Mesenchymal stem cell (in vitro differentiated cells and primary cell): ENCODE measurements around the gene AUP1.
A peak's percentile ranks its signal among the peaks of the same experiment; 100 is the strongest.

ENCODE experiments used
- DNase-seq: peaks from one replicate; pipeline ENCODE4 v3.0.0-alpha.2; 2013
- H2AFZ ChIP-seq: one replicate; pipeline ENCODE4 v1.6.1; 2013; ENCODE audit warnings: low read depth, mild to moderate bottlenecking, control low read depth, inconsistent platforms, low read length, moderate library complexity
- H2AK5ac ChIP-seq: 2 replicates; pipeline ENCODE4 v1.6.1; 2013; ENCODE audit warnings: low read length, moderate library complexity, mild to moderate bottlenecking, inconsistent platforms; ENCODE audit not compliant: severe bottlenecking
- H2BK120ac ChIP-seq: one replicate; pipeline ENCODE4 v1.6.1; 2013; ENCODE audit warnings: low read depth, mild to moderate bottlenecking, inconsistent platforms, low read length, moderate library complexity
- H2BK12ac ChIP-seq, 2 experiments: one replicate each; pipeline ENCODE4 v1.6.1; 2013; ENCODE audit warnings: inconsistent platforms in 2 of 2, low read length in 2 of 2, mild to moderate bottlenecking in 2 of 2, moderate library complexity in 2 of 2, control low read depth in 1 of 2
- H2BK15ac ChIP-seq: one replicate; pipeline ENCODE4 v1.6.1; 2013; ENCODE audit warnings: mild to moderate bottlenecking, low read depth, inconsistent platforms; ENCODE audit not compliant: poor library complexity, severe bottlenecking
- H2BK5ac ChIP-seq: 2 replicates; pipeline ENCODE4 v1.6.1; 2013; ENCODE audit warnings: low read depth, mild to moderate bottlenecking, low read length, control low read depth, inconsistent platforms; ENCODE audit not compliant: poor library complexity, severe bottlenecking
- H3K14ac ChIP-seq, 2 experiments: one replicate each; pipeline ENCODE4 v1.6.1; 2013; ENCODE audit warnings: inconsistent platforms in 2 of 2, low read length in 2 of 2, control low read depth in 1 of 2, mild to moderate bottlenecking in 1 of 2, moderate library complexity in 1 of 2
- H3K18ac ChIP-seq, 2 experiments: one replicate each; pipeline ENCODE4 v1.6.1; 2013; ENCODE audit warnings: inconsistent platforms in 2 of 2, low read length in 2 of 2, control low read depth in 1 of 2, low read depth in 1 of 2, mild to moderate bottlenecking in 1 of 2
- H3K23ac ChIP-seq, 2 experiments: one replicate each; pipeline ENCODE4 v1.6.1; 2013; ENCODE audit warnings: inconsistent platforms in 2 of 2, low read length in 2 of 2, mild to moderate bottlenecking in 2 of 2, moderate library complexity in 2 of 2, control low read depth in 1 of 2
- H3K27ac ChIP-seq: 2 replicates; pipeline ENCODE4 v1.5.1; 2013; ENCODE audit warnings: mild to moderate bottlenecking, moderate library complexity, low read length, control low read depth, inconsistent platforms; ENCODE audit not compliant: poor library complexity, severe bottlenecking
- H3K27me3 ChIP-seq, 2 experiments: 2 replicates each; pipeline versions ENCODE4 v1.6.1 to v1.7.0; 2013; ENCODE audit warnings: low read length in 2 of 2, mild to moderate bottlenecking in 2 of 2, moderate library complexity in 2 of 2, control low read depth in 1 of 2, inconsistent platforms in 1 of 2; ENCODE audit not compliant: control insufficient read depth in 1 of 2, insufficient read depth in 1 of 2
- H3K36me3 ChIP-seq, 2 experiments: 2 replicates each; pipeline versions ENCODE4 v1.6.1 to v1.7.0; 2013; ENCODE audit warnings: low read length in 2 of 2, control low read depth in 1 of 2, inconsistent platforms in 1 of 2, low read depth in 1 of 2, mild to moderate bottlenecking in 1 of 2; ENCODE audit not compliant: insufficient read depth in 2 of 2, control insufficient read depth in 1 of 2
- H3K4ac ChIP-seq, 2 experiments: one replicate each; pipeline ENCODE4 v1.6.1; 2013; ENCODE audit warnings: inconsistent platforms in 2 of 2, low read length in 2 of 2, mild to moderate bottlenecking in 2 of 2, moderate library complexity in 2 of 2, control low read depth in 1 of 2, low read depth in 1 of 2
- H3K4me1 ChIP-seq: 2 replicates; pipeline ENCODE4 v1.6.1; 2013; ENCODE audit warnings: low read depth, low read length, control low read depth; ENCODE audit not compliant: control insufficient read depth, insufficient read depth
- H3K4me2 ChIP-seq: 2 replicates; pipeline ENCODE4 v1.6.1; 2013; ENCODE audit warnings: low read length, mild to moderate bottlenecking, inconsistent platforms; ENCODE audit not compliant: poor library complexity, severe bottlenecking
- H3K4me3 ChIP-seq, 2 experiments: 2 replicates each; pipeline versions ENCODE4 v1.5.1 to v1.7.0; 2013; ENCODE audit warnings: low read length in 2 of 2, mild to moderate bottlenecking in 2 of 2, control low read depth in 1 of 2, low read depth in 1 of 2; ENCODE audit not compliant: insufficient read depth in 1 of 2
- H3K79me1 ChIP-seq: replicated peaks from 2 replicates; pipeline ENCODE4 v1.6.1; 2013; ENCODE audit warnings: mild to moderate bottlenecking, control low read depth, low read length, inconsistent platforms; ENCODE audit not compliant: poor library complexity, severe bottlenecking
- H3K9ac ChIP-seq: 2 replicates; pipeline ENCODE4 v1.7.0; 2013; ENCODE audit warnings: mild to moderate bottlenecking, low read length, moderate library complexity
- H3K9me3 ChIP-seq: 2 replicates; pipeline ENCODE4 v1.7.0; 2013; ENCODE audit warnings: mild to moderate bottlenecking, low read length; ENCODE audit not compliant: control insufficient read depth
- H4K8ac ChIP-seq: one replicate; pipeline ENCODE4 v1.6.1; 2013; ENCODE audit warnings: inconsistent platforms, mild to moderate bottlenecking, low read length, moderate library complexity
- H4K91ac ChIP-seq: one replicate; pipeline ENCODE4 v1.6.1; 2013; ENCODE audit warnings: mild to moderate bottlenecking, low read length, inconsistent platforms
- WGBS: methylation state at CpG from one replicate; pipeline ENCODE4 v1.1.7; 2013; ENCODE audit warnings: mixed read lengths; 5-methylcytosine and 5-hydroxymethylcytosine counted together

Gene AUP1

DNA sequence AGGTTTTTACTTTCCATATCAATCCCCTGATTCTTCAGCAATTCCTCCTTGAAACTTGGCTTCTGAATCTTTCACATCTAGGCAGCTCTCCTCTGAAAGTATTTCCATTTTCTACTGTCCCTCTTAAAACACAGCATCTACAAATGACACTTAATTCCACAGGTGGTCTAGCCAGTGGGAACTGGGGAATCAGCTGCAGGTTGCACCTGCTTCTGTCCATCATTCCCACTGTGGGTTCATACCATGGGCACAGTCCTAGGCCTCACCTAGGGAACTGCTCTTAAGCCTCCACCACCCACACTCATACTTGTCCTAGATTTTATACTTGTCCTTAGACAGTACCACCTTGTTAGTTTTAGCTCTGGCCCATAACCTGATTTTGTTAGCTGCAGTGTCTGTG lies 22.0 kb upstream of the AUP1 start:
- H3K27me3 ChIP-seq, result no peaks in the 10 kb centered on the region

DNA sequence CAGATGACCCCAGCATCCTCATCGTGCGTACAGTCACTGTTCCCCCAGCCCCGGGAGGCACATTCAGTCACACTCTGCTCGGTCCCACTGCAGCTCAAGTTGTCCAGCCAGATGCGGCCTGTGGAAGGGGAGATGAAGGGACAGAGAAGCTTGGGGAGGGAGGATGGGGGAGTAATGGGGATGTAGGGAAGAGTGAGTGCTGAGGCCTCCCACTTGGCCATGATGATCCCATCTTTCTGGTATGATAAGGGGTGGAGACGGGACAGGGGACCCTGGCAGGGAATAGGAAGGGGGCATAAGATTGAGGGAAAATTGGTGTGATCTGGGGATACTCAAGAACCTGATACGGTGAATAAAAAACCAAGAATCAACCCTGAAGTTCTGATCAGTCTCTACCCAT lies 20.7 kb upstream of the AUP1 start:
- H3K18ac ChIP-seq, result no peak overlapping the region
- no peak overlapping the region for H3K14ac ChIP-seq
- no peaks in the 10 kb centered on the region for H3K27me3 ChIP-seq
- no peak for DNase-seq
- H2BK15ac ChIP-seq, result no peak overlapping the region
- H2AK5ac ChIP-seq, result no peak overlapping the region
- 91% methylated on average over 7 of the region's 7 CpGs for WGBS
- no peak overlapping the region for H3K23ac ChIP-seq
- H4K8ac ChIP-seq, result no peak overlapping the region
- H3K9me3 ChIP-seq, result no peaks in the 10 kb centered on the region
- no peak overlapping the region for H3K4me2 ChIP-seq
- no peak overlapping the region for H2BK120ac ChIP-seq
- no peak overlapping the region for H2BK12ac ChIP-seq
- no peak overlapping the region for H3K4ac ChIP-seq
- H3K36me3 ChIP-seq, result no peaks in the 10 kb centered on the region
- no peak overlapping the region for H4K91ac ChIP-seq
- H2AFZ ChIP-seq, result no peak overlapping the region
- peaks cover 21% of the 10 kb centered on the region for H3K4me1 ChIP-seq
- H3K79me1 ChIP-seq, result peaks cover 13% of the 10 kb centered on the region
- no peak overlapping the region for H3K4me3 ChIP-seq
- no peak overlapping the region for H3K9ac ChIP-seq
- H3K27ac ChIP-seq, result no peak overlapping the region
- no peak overlapping the region for H2BK5ac ChIP-seq

More for the DNA sequence above, 22.0 kb upstream of the AUP1 start:
- no peak overlapping the region for H2AFZ ChIP-seq
- H4K8ac ChIP-seq, result no peak overlapping the region
- no peak overlapping the region for H3K27ac ChIP-seq
- no peak overlapping the region for H2BK15ac ChIP-seq
- H3K18ac ChIP-seq, result no peak overlapping the region
- H2BK5ac ChIP-seq, result no peak overlapping the region
- no peaks in the 10 kb centered on the region for H3K9me3 ChIP-seq
- H4K91ac ChIP-seq, result no peak overlapping the region
- no peak overlapping the region for H3K4ac ChIP-seq
- H3K36me3 ChIP-seq, result peaks cover 6 to 7% of the 10 kb centered on the region in 2 experiments
- H3K4me2 ChIP-seq, result no peak overlapping the region
- peaks cover 29% of the 10 kb centered on the region for H3K4me1 ChIP-seq
- H3K14ac ChIP-seq, result no peak overlapping the region
- H2AK5ac ChIP-seq, result no peak overlapping the region
- no peak overlapping the region for H3K4me3 ChIP-seq
- H2BK12ac ChIP-seq, result no peak overlapping the region
- no peak overlapping the region for H3K23ac ChIP-seq
- no peak overlapping the region for H3K9ac ChIP-seq
- H3K79me1 ChIP-seq, result peaks cover 22% of the 10 kb centered on the region
- DNase-seq, result no peak
- H2BK120ac ChIP-seq, result no peak overlapping the region

- WGBS, result 4% methylated on average over 79 of the region's 85 CpGs
- no peaks in the 10 kb centered on the region for H3K27me3 ChIP-seq
- H3K4me3 ChIP-seq, result peak overlapping the region; percentile 58 to 80
- H3K23ac ChIP-seq, result peak overlapping the region in 1 of 2 experiments; percentile 60
- peak overlapping the region in 1 of 2 experiments; percentile 51 for H2BK12ac ChIP-seq
- peak overlapping the region; percentile 77 for H4K91ac ChIP-seq
- no peak overlapping the region for H2AK5ac ChIP-seq
- H2BK120ac ChIP-seq, result peak overlapping the region; percentile 75
- peaks cover 20% of the 10 kb centered on the region for H3K4me1 ChIP-seq
- peak overlapping the region in 1 of 2 experiments; percentile 87 for H3K14ac ChIP-seq
- peak overlapping the region; percentile 70 for H4K8ac ChIP-seq
- peak overlapping the region; percentile 98 for H3K4me2 ChIP-seq
- H2BK15ac ChIP-seq, result peak overlapping the region; percentile 54
- H3K9me3 ChIP-seq, result no peaks in the 10 kb centered on the region
- H3K18ac ChIP-seq, result peak overlapping the region; percentile 52 to 88
- peak overlapping the region in 1 of 2 experiments; percentile 83 for H3K4ac ChIP-seq
- H3K9ac ChIP-seq, result peak overlapping the region; percentile 82
- peak overlapping the region; percentile 81 for H2AFZ ChIP-seq
- no peaks in the 10 kb centered on the region for H3K36me3 ChIP-seq
- H2BK5ac ChIP-seq, result no peak overlapping the region
- no peak overlapping the region for H3K27ac ChIP-seq
- DNase-seq, result peak; percentile 44
- H3K79me1 ChIP-seq, result peaks cover 13% of the 10 kb centered on the region
Observed at GRCh38 chr2:74548900-74549826, 19.7 kb upstream of the AUP1 start.

- Histone ChIP-seq H3K36me3 (no peaks in the 10 kb centered on the region), H4K8ac (peak overlapping the region; percentile 55), H2BK5ac (no peak overlapping the region), H2BK120ac (peak overlapping the region; percentile 75), H3K4me3 (peak overlapping the region; percentile 58 to 80), H3K79me1 (peaks cover 13% of the 10 kb centered on the region), H3K27ac (no peak overlapping the region), H4K91ac (no peak overlapping the region), H3K27me3 (no peaks in the 10 kb centered on the region), H3K18ac (no peak overlapping the region), H3K4ac (peak overlapping the region in 1 of 2 experiments; percentile 24), H3K23ac (no peak overlapping the region), H3K14ac (no peak overlapping the region), H2AK5ac (no peak overlapping the region), H3K9ac (peak overlapping the region; percentile 82), H3K4me1 (peaks cover 16% of the 10 kb centered on the region), H3K9me3 (no peaks in the 10 kb centered on the region), H3K4me2 (peak overlapping the region; percentile 98), H2BK15ac (no peak overlapping the region), H2BK12ac (no peak overlapping the region), H2AFZ (peak overlapping the region; percentile 51)
- DNase-seq, result no peak
- 13% methylated on average over 26 of the region's 26 CpGs for WGBS
Observed at GRCh38 chr2:74548285-74548899, 18.9 kb upstream of the AUP1 start.
